Prostate gland (tissue), 2 donors: ENCODE results near the gene KIR3DL2.

Source experiments
- CTCF ChIP-seq, 4 experiments: fragments of 200-600 bp in 2 of 4; fragments of 450-650 bp in 2 of 4; sonication (generic) in 2 of 4; IDR thresholded peaks; 1 replicate in 3 of 4; 2 replicates in 1 of 4; pipeline ENCODE4 v1.5.1; 2016 to 2019; ENCODE audit warnings: antibody characterized with exemption in 4 of 4, mild to moderate bottlenecking in 2 of 4, moderate library complexity in 2 of 4
- POLR2A ChIP-seq: fragments of 450-650 bp; IDR thresholded peaks from one replicate; pipeline ENCODE4 v1.6.1; 2016; ENCODE audit warnings: antibody characterized with exemption, mild to moderate bottlenecking

DNA sequence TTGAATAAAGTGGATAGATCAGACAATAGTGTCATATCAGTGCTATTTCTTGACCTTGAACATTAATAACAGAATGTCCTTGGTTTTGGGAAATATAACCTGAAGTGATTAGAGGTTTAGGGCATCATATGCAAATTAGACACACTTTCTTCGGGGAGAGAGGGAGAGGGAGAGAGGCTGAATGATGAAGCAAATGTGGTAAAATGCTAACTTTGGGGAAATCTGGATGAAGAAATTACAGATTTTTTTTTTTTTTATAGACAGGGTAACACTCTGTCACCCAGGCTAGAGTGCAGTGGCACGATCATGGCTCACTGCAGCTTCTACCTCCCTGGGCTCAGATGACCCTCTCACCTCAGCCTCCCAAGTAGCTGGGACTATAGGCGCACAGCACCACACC is 51.8 kb downstream of the KIR3DL2 start:
- TF ChIP-seq POLR2A (no peak), CTCF (IDR thresholded peaks at IDR 0.05) (no peak)
